Measurements from ENCODE around the gene UTP18.

The UTP18 gene

DNA sequence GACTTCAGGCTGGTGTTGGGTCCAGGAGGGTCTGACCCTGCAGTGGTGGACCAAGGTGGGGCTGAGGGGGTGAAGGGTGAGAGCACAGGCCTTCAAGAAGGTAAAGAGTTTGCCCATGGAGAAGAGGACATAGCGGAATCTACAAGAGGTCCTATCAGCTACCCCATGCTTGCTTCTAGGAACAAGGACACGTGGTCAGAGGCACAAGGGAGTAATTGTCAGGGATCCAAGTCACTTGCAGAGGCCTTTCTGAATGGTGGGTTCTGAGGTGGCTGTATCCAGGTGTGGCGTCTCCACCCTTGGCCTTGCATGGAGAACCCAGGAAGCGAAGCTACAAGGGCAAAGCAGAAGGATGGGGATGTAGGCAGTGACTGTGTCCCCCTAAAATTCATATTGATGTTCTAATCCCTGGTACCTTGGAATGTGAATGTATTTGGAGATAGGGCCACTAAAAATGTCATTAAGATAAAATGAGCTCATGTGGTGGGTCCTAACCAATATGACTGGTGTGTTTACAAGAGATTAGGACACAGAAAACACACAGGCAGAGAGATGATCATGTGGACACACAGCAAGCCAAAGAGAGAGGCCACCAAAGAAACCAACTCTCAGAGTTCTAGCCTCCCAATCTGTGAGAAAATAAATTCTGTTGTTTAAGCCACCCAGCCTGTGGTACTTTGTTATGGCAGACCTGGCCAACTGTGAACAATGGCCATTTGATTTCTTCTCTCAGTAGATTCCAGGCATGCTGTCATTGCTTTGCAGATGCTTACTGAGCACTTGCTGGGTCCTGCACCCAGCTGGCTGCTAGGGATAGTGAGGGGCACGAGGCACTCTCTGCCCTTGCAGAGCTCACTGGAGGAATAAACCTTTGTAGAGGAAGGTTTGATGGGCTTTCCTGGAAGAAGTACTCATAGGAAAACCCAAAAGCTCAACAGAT lies 75.8 kb downstream of the UTP18 start:
- no peak for DNase-seq

DNA sequence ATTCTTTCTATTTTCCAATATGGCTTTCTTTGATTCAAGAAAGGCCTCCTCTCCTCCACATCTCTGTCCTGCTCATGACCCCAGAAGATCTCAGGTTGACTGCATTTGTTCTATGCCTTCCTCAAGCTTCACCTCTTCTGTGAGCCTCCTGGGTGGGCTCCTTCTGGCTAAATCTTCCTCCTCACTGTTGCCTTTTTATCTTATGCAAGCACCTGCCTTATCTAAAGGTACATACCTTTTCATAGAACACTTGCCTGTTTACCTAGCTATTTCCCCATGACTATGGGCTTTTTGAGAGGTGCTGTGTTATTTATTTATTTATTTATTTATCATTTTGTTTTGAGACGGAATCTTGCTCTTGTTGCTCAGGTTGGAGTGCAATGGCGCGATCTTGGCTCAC lies 81.1 kb downstream of the UTP18 start:
- DNase-seq: no peak

- DNase-seq: no peak
These were observed 81.9 kb downstream of the UTP18 start for GRCh38 chr17:51342257-51342656.

DNA sequence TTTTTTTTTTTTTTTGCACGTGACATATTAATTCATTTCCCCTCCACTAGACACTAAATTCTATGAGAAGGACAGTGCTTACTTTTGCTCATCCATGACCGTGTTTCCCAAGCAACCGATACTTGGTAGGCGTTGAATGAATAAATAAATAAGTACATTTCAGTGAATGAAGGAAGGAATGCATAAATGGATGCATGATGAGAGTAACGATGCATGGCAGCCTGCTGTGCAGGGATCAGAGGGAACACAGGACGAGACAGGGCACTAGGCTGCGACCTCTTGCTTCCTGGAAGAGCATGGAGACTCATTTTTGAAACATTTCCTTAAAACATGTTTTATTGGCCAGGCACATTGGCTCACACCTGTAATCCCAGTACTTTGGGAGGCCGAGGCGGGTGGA lies 84.2 kb downstream of the UTP18 start:
- DNase-seq: no peak

DNA sequence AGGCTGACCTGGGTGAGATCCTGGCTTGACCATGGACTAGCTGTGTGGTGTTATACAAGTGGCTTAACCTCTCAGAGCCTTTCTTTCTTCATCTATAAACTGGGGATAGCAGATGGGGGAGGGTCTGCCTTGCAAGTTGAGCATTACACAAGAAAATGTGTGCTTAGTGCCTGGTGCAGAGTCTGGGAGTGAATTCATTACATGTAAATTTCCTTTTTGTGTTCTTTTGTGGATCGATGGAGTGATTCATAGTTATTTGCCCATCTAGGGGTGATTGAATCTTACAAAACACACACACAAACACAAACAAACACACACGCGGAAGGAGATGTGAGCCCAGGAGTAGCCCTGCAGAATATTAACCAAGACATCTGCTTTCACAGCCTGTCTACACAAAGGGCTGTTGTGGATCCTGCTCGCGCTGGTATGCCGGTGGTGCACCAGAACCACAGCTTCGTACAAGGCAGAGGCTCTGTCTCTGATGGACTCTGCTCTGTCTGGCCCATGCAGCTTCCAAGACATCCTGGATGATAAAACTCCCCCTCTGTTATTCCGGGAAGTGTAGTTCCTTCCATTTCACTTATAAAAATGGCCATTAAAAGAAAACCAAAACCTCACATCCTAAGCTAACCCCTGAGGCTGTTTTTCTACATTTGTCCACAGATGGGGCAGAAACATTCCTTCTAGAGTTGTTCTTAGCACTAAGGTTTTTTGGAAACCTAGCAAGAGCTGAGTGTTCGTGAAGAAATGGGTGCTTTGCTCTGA lies 86.1 kb downstream of the UTP18 start:
- no peak for DNase-seq

All from eye (tissue), 1 donor.